ENCODE data around the gene CAPN15.
"Not testable (repeated sequence)": the region's sequence is repeated elsewhere in the genome, so short reads cannot be mapped to it uniquely, and the experiment has no call there.

The CAPN15 gene

DNA sequence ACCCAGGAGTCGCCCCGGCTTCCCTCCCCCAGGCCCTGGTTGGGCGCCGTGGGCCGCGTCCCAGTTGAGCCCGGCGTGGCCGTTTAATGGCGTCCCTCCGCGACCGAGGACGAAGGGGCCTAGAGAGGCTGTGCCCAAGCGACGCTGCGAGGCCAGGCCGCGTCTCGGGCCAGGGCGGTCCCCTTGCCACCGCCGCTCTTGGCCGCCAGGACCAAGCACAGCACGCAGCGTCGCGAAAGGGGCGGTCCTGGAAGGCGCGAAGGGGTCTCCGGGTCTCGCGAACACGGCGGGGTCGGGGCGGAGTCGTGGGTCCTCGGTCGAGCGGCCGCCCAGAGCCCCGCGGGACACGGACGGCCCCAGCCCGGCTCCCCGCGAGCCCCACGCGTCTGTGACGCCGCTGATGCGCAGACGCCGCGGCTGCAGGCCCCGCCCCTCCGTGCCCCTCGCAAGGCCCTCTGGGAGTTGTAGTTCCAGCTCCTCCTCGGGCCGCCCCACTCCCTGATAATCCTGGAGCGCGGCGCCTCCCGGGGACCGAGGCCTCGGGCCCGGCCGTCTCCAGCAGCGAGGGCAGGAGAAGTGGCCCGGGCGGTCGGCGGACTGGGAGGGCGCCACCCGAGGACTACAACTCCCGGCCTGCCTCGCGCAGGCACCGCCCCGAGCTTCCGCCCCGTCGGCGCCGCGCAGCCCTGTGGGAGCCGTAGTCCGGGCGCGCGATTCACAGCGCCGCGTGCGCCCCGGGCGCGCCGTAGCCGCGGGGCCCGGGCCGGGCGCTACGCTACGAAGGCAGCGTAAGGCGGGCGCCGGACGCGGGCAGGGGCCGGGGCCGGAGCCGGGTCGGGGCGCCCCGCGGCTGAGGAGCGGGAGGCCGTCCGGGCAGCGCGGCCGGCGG is at the start of gene CAPN15:
TSS of gene CAPN15 (plus strand) at position 698 of the 889 bp plus-strand sequence. CDS start 19,127 bp downstream, outside the sequence.
- no peak for DNase-seq (ENCODE audit: low read depth, low spot score)
- ChIA-PET CTCF (interaction anchor here (1.0 to 1.2 kb wide), 2 partner anchors 13 to 134 kb away, joined by 3 to 7 read pairs; no protein-coding TSS in a partner anchor), POLR2A (interaction anchor here (0.6 to 1.2 kb wide), 5 partner anchors 9 to 126 kb away, joined by 3 to 5 read pairs (median 4); partner anchors contain the start of genes DECR2 and METTL26)
- peak within 1 kb of the TSS; percentile 82 for H3K4me3 ChIP-seq (ENCODE audit: low read depth, low read length)
- TF ChIP-seq CTCF (IDR thresholded peaks at IDR 0.05; ENCODE audit: insufficient read depth, low read length, missing control alignments), result peak; percentile 31

GRCh38 chr16:478287-478686 is 49.2 kb upstream of the CAPN15 start:
- CTCF ChIA-PET, result interaction anchor here (1.8 kb wide), 1 partner anchor 9 kb away, joined by 6 read pairs; no protein-coding TSS in a partner anchor
- H3K4me3 ChIP-seq (ENCODE audit: low read depth, low read length); POLR2A ChIA-PET; DNase-seq (ENCODE audit: low read depth, low spot score): not testable (repeated sequence)

- no peak for DNase-seq (ENCODE audit: low read depth, low spot score)
- ChIA-PET POLR2A (no interaction called here), CTCF (interaction anchor here (0.5 kb wide), 1 partner anchor 36 kb away, joined by 3 read pairs; no protein-coding TSS in a partner anchor)
- H3K4me3 ChIP-seq (ENCODE audit: low read depth, low read length), result no peak overlapping the region
- TF ChIP-seq CTCF (IDR thresholded peaks at IDR 0.05; ENCODE audit: insufficient read depth, low read length, missing control alignments), result no peak
Measured at GRCh38 chr16:482468-483185, 44.9 kb upstream of the CAPN15 start.

DNA sequence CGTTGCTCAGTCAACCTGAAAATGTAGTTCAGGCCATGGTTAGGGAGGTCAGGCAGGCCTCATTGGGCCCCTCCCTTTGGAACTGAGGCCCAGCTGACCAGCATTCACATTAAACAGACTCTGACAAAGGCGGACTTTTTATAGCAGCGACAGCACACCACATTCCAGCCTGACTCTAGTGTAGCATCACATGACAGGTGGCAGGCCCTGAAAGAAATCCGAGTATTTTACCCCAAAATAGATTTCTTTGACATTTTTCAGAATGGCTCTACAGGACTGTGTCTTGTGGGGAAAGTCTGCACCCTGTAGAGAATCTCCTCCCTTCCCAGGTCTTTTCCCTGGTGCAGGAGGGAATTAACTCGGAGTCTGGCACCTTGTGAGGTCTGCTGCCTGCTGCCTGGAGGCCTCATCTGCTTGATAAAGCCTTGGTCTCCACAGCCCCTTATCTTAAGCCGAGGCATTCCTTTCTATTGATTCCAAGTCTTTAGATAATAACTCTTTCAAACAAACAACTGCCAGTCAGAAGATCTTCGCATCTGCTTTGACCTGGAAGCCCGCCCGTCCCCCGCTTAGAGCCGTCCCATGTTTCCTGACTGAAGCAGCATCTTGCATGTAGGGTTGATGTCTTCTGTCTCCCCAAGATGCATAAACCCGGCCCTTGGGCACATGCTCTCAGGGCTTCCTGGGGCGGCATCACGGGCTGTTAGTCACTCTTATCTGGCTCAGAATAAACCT is 44.0 kb upstream of the CAPN15 start:
- POLR2A ChIA-PET, result no interaction called here
- DNase-seq (ENCODE audit: low read depth, low spot score), result no peak
- CTCF ChIA-PET, result no interaction called here
- no peak overlapping the region for H3K4me3 ChIP-seq (ENCODE audit: low read depth, low read length)
- no peak for TF ChIP-seq CTCF (IDR thresholded peaks at IDR 0.05; ENCODE audit: insufficient read depth, low read length, missing control alignments)

DNA sequence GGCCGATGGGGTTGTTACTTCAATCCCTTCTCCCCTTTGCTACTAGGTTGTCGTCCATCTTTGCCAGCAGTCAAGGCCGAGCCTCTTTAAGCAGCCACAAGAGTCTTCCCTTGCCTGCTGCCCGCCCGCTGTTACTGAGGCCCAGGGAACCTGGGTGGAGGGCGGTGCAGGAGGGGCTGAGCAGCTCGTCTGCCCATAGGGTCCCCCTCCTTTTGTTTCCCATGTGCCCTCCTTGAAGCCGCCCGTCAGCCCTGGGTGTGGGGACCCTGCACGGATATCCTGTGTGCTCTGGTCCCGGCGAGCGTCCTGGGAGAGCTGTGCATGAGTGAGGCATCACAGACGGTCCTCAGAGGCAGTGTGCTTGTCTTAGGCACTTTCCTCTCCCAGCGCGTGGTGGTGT is 37.9 kb upstream of the CAPN15 start:
- ChIA-PET POLR2A (no interaction called here), CTCF (no interaction called here)
- H3K4me3 ChIP-seq (ENCODE audit: low read depth, low read length), result no peak overlapping the region
- DNase-seq (ENCODE audit: low read depth, low spot score), result no peak
- TF ChIP-seq CTCF (IDR thresholded peaks at IDR 0.05; ENCODE audit: insufficient read depth, low read length, missing control alignments), result no peak

GRCh38 chr16:490768-491167 is 36.7 kb upstream of the CAPN15 start:
- POLR2A ChIA-PET, result no interaction called here
- TF ChIP-seq CTCF (IDR thresholded peaks at IDR 0.05; ENCODE audit: insufficient read depth, low read length, missing control alignments), result no peak
- H3K4me3 ChIP-seq (ENCODE audit: low read depth, low read length), result no peak overlapping the region
- CTCF ChIA-PET, result interaction anchor here (1.0 kb wide), 1 partner anchor 48 kb away, joined by 3 read pairs; no protein-coding TSS in a partner anchor
- DNase-seq (ENCODE audit: low read depth, low spot score), result no peak
